PC-9 (cell line): ENCODE data around the gene AGO4.

ENCODE experiments used
- EZH2 ChIP-seq: fragments of 200-600 bp; sonication (generic); IDR thresholded peaks from 2 replicates; pipeline ENCODE4 v1.8.0; 2017; ENCODE audit warnings: antibody characterized with exemption, low read depth
- TF ChIP-seq, protein P1 (sequence below): fragments of 200-600 bp; sonication (generic); conservative IDR thresholded peaks from 2 replicates; pipeline ENCODE4 v1.6.1; 2017; ENCODE audit warnings: mixed run types, antibody characterized with exemption, mild to moderate bottlenecking, moderate library complexity

DNA sequence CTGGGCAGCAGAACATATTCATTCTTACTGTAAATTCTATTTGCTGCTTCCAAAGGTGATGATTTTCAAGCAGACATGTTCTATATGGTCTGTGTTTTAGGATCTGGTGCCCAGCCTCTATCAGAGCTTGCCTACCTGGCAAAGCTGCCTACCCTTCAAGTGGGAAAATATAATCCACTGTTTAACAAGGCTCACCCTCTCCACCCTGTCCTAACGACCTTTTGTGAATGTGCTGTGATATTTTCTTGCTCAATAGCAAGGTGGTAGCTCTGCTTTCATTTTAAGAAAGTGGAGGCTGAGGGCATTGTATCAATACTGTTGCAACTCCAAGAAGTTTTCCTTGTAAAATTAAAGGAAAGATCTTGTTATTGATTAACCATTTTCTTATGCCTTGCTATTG, 49.1 kb downstream of the AGO4 start:
- no peak for TF ChIP-seq EZH2
- TF ChIP-seq, protein P1, sequence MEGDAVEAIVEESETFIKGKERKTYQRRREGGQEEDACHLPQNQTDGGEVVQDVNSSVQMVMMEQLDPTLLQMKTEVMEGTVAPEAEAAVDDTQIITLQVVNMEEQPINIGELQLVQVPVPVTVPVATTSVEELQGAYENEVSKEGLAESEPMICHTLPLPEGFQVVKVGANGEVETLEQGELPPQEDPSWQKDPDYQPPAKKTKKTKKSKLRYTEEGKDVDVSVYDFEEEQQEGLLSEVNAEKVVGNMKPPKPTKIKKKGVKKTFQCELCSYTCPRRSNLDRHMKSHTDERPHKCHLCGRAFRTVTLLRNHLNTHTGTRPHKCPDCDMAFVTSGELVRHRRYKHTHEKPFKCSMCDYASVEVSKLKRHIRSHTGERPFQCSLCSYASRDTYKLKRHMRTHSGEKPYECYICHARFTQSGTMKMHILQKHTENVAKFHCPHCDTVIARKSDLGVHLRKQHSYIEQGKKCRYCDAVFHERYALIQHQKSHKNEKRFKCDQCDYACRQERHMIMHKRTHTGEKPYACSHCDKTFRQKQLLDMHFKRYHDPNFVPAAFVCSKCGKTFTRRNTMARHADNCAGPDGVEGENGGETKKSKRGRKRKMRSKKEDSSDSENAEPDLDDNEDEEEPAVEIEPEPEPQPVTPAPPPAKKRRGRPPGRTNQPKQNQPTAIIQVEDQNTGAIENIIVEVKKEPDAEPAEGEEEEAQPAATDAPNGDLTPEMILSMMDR: no peak
